ENCODE results near the gene ABHD16A. TPM values are rescaled to one million over a fixed set of nuclear protein-coding genes. Genes with fewer than 3 reads are reported as not detected.

Gene ABHD16A
- total and polyA plus RNA-seq, 2 donors (not counting 3 experiments of a cell fraction or from before 2014, with no cell fraction given), result 48.9 to 60.3 TPM

- Histone ChIP-seq H3K4me2 (ENCODE audit: insufficient read depth, low read length) (no peak overlapping the region), H3K4me3 (replicated peaks in 1 of 3; ENCODE audit: insufficient read depth in 1 of 3, low read depth in 1 of 3, low read length in 3 of 3) (no peak overlapping the region), H2AFZ (ENCODE audit: low read depth, low read length) (no peak overlapping the region), H3K27ac (ENCODE audit: insufficient read depth, low read depth, low read length) (no peak overlapping the region), H3K4me1 (ENCODE audit: control insufficient read depth, extremely low read depth, insufficient read depth, low read length) (peaks cover 27% of the 10 kb centered on the region), H3K9me1 (replicated peaks; ENCODE audit: control insufficient read depth, extremely low read depth, insufficient read depth, low read length) (no peaks in the 10 kb centered on the region), H3K79me2 (ENCODE audit: control insufficient read depth, insufficient read depth, low read length) (peaks cover 4% of the 10 kb centered on the region), H3K36me3 (ENCODE audit: control insufficient read depth in 2 of 2, extremely low read depth in 1 of 2, insufficient read depth in 2 of 2, low read length in 2 of 2) (no peaks in the 10 kb centered on the region), H3K9me3 (replicated peaks; ENCODE audit: control insufficient read depth, insufficient read depth, low read length) (no peaks in the 10 kb centered on the region), H3K9ac (replicated peaks; ENCODE audit: extremely low read depth, insufficient read depth, low read length) (no peak overlapping the region), H3K27me3 (ENCODE audit: control insufficient read depth in 2 of 2, insufficient read depth in 2 of 2, low read length in 2 of 2) (no peaks in the 10 kb centered on the region), H4K20me1 (replicated peaks; ENCODE audit: control insufficient read depth, extremely low read depth, insufficient read depth, low read length) (no peaks in the 10 kb centered on the region)
- ChIA-PET CTCF (no interaction called here), POLR2A (no interaction called here)
- FAIRE-seq (no peak), DNase-seq (ENCODE audit: low read depth, low spot score) (no peak)
- no TSS peak for BruUV-seq (replicated peaks)
- dilution Hi-C loops (cut with MboI; ENCODE audit: extremely low pct_ligation_motif_present, low sequenced_read_pairs) (no loop called here), intact Hi-C loops (cut with micrococcal nuclease) (no loop called here)
- TF ChIP-seq, protein P1, sequence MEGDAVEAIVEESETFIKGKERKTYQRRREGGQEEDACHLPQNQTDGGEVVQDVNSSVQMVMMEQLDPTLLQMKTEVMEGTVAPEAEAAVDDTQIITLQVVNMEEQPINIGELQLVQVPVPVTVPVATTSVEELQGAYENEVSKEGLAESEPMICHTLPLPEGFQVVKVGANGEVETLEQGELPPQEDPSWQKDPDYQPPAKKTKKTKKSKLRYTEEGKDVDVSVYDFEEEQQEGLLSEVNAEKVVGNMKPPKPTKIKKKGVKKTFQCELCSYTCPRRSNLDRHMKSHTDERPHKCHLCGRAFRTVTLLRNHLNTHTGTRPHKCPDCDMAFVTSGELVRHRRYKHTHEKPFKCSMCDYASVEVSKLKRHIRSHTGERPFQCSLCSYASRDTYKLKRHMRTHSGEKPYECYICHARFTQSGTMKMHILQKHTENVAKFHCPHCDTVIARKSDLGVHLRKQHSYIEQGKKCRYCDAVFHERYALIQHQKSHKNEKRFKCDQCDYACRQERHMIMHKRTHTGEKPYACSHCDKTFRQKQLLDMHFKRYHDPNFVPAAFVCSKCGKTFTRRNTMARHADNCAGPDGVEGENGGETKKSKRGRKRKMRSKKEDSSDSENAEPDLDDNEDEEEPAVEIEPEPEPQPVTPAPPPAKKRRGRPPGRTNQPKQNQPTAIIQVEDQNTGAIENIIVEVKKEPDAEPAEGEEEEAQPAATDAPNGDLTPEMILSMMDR (IDR thresholded peaks at IDR 0.05; ENCODE audit: extremely low read depth in 1 of 2, insufficient read depth in 1 of 2, low read depth in 1 of 2, low read length in 2 of 2), result no peak
- no peak for TF ChIP-seq GATA2 (IDR thresholded peaks at IDR 0.05; ENCODE audit: insufficient read depth, insufficient read length, low read depth, low read length)
- TF ChIP-seq MYC (IDR thresholded peaks at IDR 0.05; ENCODE audit: low read depth, low read length), result no peak
- no peak for TF ChIP-seq JUN (IDR thresholded peaks at IDR 0.05; ENCODE audit: borderline replicate concordance, insufficient read depth, insufficient read length, low read depth)
Observed at GRCh38 chr6:31741815-31742214, 38.7 kb upstream of the ABHD16A start.
